H9 (cell line): ENCODE data around the gene ATF5. TPM values are rescaled to one million over a fixed set of nuclear protein-coding genes. Genes with fewer than 3 reads are reported as not detected.

Experiments
- DNase-seq: peaks from one replicate; pipeline ENCODE4 v3.0.0-alpha.2; 2017
- H2AFZ ChIP-seq: one replicate; pipeline ENCODE4 v1.6.1; 2013; ENCODE audit warnings: mild to moderate bottlenecking, low read length, control low read depth, moderate library complexity
- H2AK5ac ChIP-seq: 2 replicates; pipeline ENCODE4 v1.6.1; 2013; ENCODE audit warnings: low read length, control low read depth, mixed read lengths; ENCODE audit not compliant: insufficient read length
- H2BK120ac ChIP-seq: one replicate; pipeline ENCODE4 v1.6.1; 2013; ENCODE audit warnings: low read depth, mild to moderate bottlenecking, low read length, control low read depth, inconsistent platforms; ENCODE audit not compliant: poor library complexity, severe bottlenecking
- H2BK12ac ChIP-seq: 2 replicates; pipeline ENCODE4 v1.6.1; 2013; ENCODE audit warnings: low read length, control low read depth, mixed read lengths, low read depth; ENCODE audit not compliant: insufficient read length
- H2BK15ac ChIP-seq: 2 replicates; pipeline ENCODE4 v1.6.1; 2013; ENCODE audit warnings: low read depth, low read length, control low read depth
- H2BK20ac ChIP-seq: one replicate; pipeline ENCODE4 v1.6.1; 2013; ENCODE audit warnings: low read depth, mild to moderate bottlenecking, low read length, control low read depth, inconsistent platforms; ENCODE audit not compliant: poor library complexity, severe bottlenecking
- H2BK5ac ChIP-seq: 2 replicates; pipeline ENCODE4 v1.6.1; 2013; ENCODE audit warnings: low read length, control low read depth, mixed read lengths; ENCODE audit not compliant: insufficient read length
- H3K14ac ChIP-seq: 2 replicates; pipeline ENCODE4 v1.6.1; 2013; ENCODE audit warnings: low read length, control low read depth; ENCODE audit not compliant: insufficient read depth
- H3K18ac ChIP-seq: 2 replicates; pipeline ENCODE4 v1.6.1; 2013; ENCODE audit warnings: low read depth, mild to moderate bottlenecking, mixed read lengths, low read length, control low read depth; ENCODE audit not compliant: insufficient read length
- H3K23ac ChIP-seq: 2 replicates; pipeline ENCODE4 v1.6.1; 2013; ENCODE audit warnings: low read length, control low read depth, mixed read lengths, low read depth; ENCODE audit not compliant: insufficient read length
- H3K23me2 ChIP-seq: 2 replicates; pipeline ENCODE4 v1.6.1; 2013; ENCODE audit warnings: low read depth, mild to moderate bottlenecking, mixed read lengths, low read length, control low read depth; ENCODE audit not compliant: insufficient read length, poor library complexity, severe bottlenecking
- H3K27ac ChIP-seq: 2 replicates; pipeline ENCODE4 v1.5.1; 2013; ENCODE audit warnings: low read length, control low read depth, mixed read lengths, low read depth; ENCODE audit not compliant: insufficient read length
- H3K27me3 ChIP-seq: 2 replicates; pipeline ENCODE4 v1.6.1; 2013; ENCODE audit warnings: low read length, control low read depth, inconsistent platforms; ENCODE audit not compliant: insufficient read depth
- H3K4ac ChIP-seq: 2 replicates; pipeline ENCODE4 v1.6.1; 2013; ENCODE audit warnings: low read depth, mild to moderate bottlenecking, control low read depth, inconsistent platforms, low read length, moderate library complexity
- H3K4me1 ChIP-seq: 2 replicates; pipeline ENCODE4 v1.6.1; 2013; ENCODE audit warnings: low read length, control low read depth, inconsistent platforms; ENCODE audit not compliant: insufficient read depth
- H3K4me2 ChIP-seq: 2 replicates; pipeline ENCODE4 v1.6.1; 2013; ENCODE audit warnings: low read length, control low read depth, mixed read lengths; ENCODE audit not compliant: insufficient read length, insufficient read depth
- H3K56ac ChIP-seq: 2 replicates; pipeline ENCODE4 v1.6.1; 2013; ENCODE audit warnings: low read depth, mild to moderate bottlenecking, mixed read lengths, low read length, control low read depth; ENCODE audit not compliant: insufficient read length
- H3K79me1 ChIP-seq: 2 replicates; pipeline ENCODE4 v1.6.1; 2013; ENCODE audit warnings: low read depth, mild to moderate bottlenecking, moderate library complexity, low read length, control low read depth, inconsistent platforms; ENCODE audit not compliant: insufficient read depth, poor library complexity, severe bottlenecking
- H3K79me2 ChIP-seq: 2 replicates; pipeline ENCODE4 v1.6.1; 2013; ENCODE audit warnings: low read length, control low read depth, inconsistent platforms; ENCODE audit not compliant: insufficient read depth
- H3K9ac ChIP-seq: 2 replicates; pipeline ENCODE4 v1.6.1; 2013; ENCODE audit warnings: low read length, control low read depth, mixed read lengths; ENCODE audit not compliant: insufficient read length; ENCODE audit errors: extremely low read depth
- H3K9me3 ChIP-seq: one replicate; pipeline ENCODE4 v1.6.1; 2013; ENCODE audit warnings: low read depth, low read length, inconsistent platforms; ENCODE audit not compliant: control insufficient read depth
- H3T11ph ChIP-seq: one replicate; pipeline ENCODE4 v1.6.1; 2013; ENCODE audit warnings: mild to moderate bottlenecking, low read length, control low read depth, inconsistent platforms
- H4K20me1 ChIP-seq: one replicate; pipeline ENCODE4 v1.6.1; 2013; ENCODE audit not compliant: control insufficient read depth, insufficient read length, insufficient read depth
- H4K5ac ChIP-seq: 2 replicates; pipeline ENCODE4 v1.6.1; 2013; ENCODE audit warnings: low read depth, mild to moderate bottlenecking, mixed read lengths, low read length, control low read depth; ENCODE audit not compliant: insufficient read length
- H4K8ac ChIP-seq: replicated peaks from 2 replicates; pipeline ENCODE4 v1.6.1; 2013; ENCODE audit warnings: low read length, control low read depth, mixed read lengths, low read depth; ENCODE audit not compliant: insufficient read length
- H4K91ac ChIP-seq: 2 replicates; pipeline ENCODE4 v1.6.1; 2013; ENCODE audit warnings: low read depth, mild to moderate bottlenecking, moderate library complexity, mixed read lengths, low read length, control low read depth; ENCODE audit not compliant: insufficient read length
- H3K27ac Mint-ChIP-seq, 3 experiments: 2 replicates in 2 of 3; 3 replicates in 1 of 3; pipeline ENCODE4 v1.8.0; 2020 to 2021; ENCODE audit warnings: mixed read lengths in 3 of 3, mild to moderate bottlenecking in 1 of 3, moderate library complexity in 1 of 3
- H3K27me3 Mint-ChIP-seq: 2 replicates; pipeline ENCODE4 v1.8.0; 2021; ENCODE audit warnings: low read depth, mild to moderate bottlenecking, moderate library complexity, mixed read lengths
- H3K36me3 Mint-ChIP-seq, 3 experiments: 2 replicates in 2 of 3; 3 replicates in 1 of 3; pipeline ENCODE4 v1.8.0; 2020 to 2021; ENCODE audit warnings: low read depth in 3 of 3, mixed read lengths in 3 of 3; ENCODE audit not compliant: insufficient read depth in 1 of 3
- H3K4me1 Mint-ChIP-seq, 2 experiments: 2 replicates each; pipeline ENCODE4 v1.8.0; 2020; ENCODE audit warnings: mixed read lengths in 2 of 2
- H3K4me3 Mint-ChIP-seq, 2 experiments: 2 replicates in 1 of 2; 3 replicates in 1 of 2; pipeline ENCODE4 v1.8.0; 2020 to 2021; ENCODE audit warnings: mild to moderate bottlenecking in 2 of 2, mixed read lengths in 2 of 2, moderate library complexity in 1 of 2
- H3K9me3 Mint-ChIP-seq, 2 experiments: 2 replicates in 1 of 2; 3 replicates in 1 of 2; pipeline ENCODE4 v1.8.0; 2020; ENCODE audit warnings: mild to moderate bottlenecking in 2 of 2, mixed read lengths in 2 of 2, moderate library complexity in 1 of 2
- CTCF ChIP-seq: fragments of 200-600 bp; sonication (generic); conservative IDR thresholded peaks from 3 replicates; pipeline ENCODE4 v1.8.0; 2021; ENCODE audit warnings: antibody characterized with exemption, mild to moderate bottlenecking
- WGBS: extraction: QIAGEN DNeasy Blood & Tissue Kit; methylation state at CpG from one replicate; pipeline ENCODE4 v1.1.7; 2013; ENCODE audit warnings: missing lambda C conversion rate, low lambda C conversion rate, mixed read lengths; ENCODE audit not compliant: insufficient read length; ENCODE audit errors: extremely low coverage; 5-methylcytosine and 5-hydroxymethylcytosine counted together
- total RNA-seq: library from RNA; stranded (reverse); gene quantifications from 2 replicates; pipeline ENCODE4 v1.2.1, GENCODE V29; 2021

Gene ATF5
- total RNA-seq, 1 experiment from 2014 or later: 18.5 TPM

GRCh38 chr19:49954092-49954829, 25.3 kb downstream of the ATF5 start:
- H3K9me3 Mint-ChIP-seq: no peaks in the 10 kb centered on the region; a peak in 3 of 5 replicates
- TF ChIP-seq CTCF: no peak
- H2BK12ac ChIP-seq: no peak overlapping the region
- H2AK5ac ChIP-seq: no peak overlapping the region
- no peak overlapping the region for H3K18ac ChIP-seq
- peaks cover 5% of the 10 kb centered on the region for H3K27me3 Mint-ChIP-seq
- peaks cover 3% of the 10 kb centered on the region; the same call in 1 of the 2 replicates for H3K4me1 ChIP-seq
- H2BK20ac ChIP-seq: no peak overlapping the region
- H4K91ac ChIP-seq: no peak overlapping the region
- H3K14ac ChIP-seq: no peak overlapping the region
- H2BK120ac ChIP-seq: no peak overlapping the region
- no peak overlapping the region for H3K27ac ChIP-seq
- H3K9me3 ChIP-seq: no peaks in the 10 kb centered on the region
- H3K56ac ChIP-seq: no peak overlapping the region
- H3K4me2 ChIP-seq: no peak overlapping the region
- H3K9ac ChIP-seq: no peak overlapping the region
- H3K79me2 ChIP-seq: no peaks in the 10 kb centered on the region
- no CpG with 5 or more reads among the region's 12 CpGs for WGBS
- no peak overlapping the region for H3K23ac ChIP-seq
- no peak overlapping the region for H4K8ac ChIP-seq
- H3T11ph ChIP-seq: no peak overlapping the region
- no peak overlapping the region for H4K5ac ChIP-seq
- H3K27me3 ChIP-seq: no peaks in the 10 kb centered on the region
- no peaks in the 10 kb centered on the region for H3K23me2 ChIP-seq
- H3K36me3 Mint-ChIP-seq: no peaks in the 10 kb centered on the region
- no peak overlapping the region for H2AFZ ChIP-seq
- no peak overlapping the region for H3K4ac ChIP-seq
- no peak overlapping the region for H2BK5ac ChIP-seq
- no peak overlapping the region for H3K4me3 Mint-ChIP-seq
- DNase-seq: no peak
- peak overlapping the region in 1 of 3 experiments; percentile 81; a peak in 3 of 7 replicates for H3K27ac Mint-ChIP-seq
- H3K4me1 Mint-ChIP-seq: peaks cover 22 to 44% of the 10 kb centered on the region in 2 experiments
- no peaks in the 10 kb centered on the region for H3K79me1 ChIP-seq
- no peaks in the 10 kb centered on the region for H4K20me1 ChIP-seq
- H2BK15ac ChIP-seq: no peak overlapping the region
